Measurements from ENCODE around the gene ANKRD34A.

Gene ANKRD34A

GRCh38 chr1:145972580-145972979 is 8.2 kb upstream of the ANKRD34A start:
- no peak for DNase-seq (ENCODE audit: low spot score)
- no peak overlapping the region for H3K18ac ChIP-seq (ENCODE audit: low read length)
- no CpG with 5 or more reads among the region's 7 CpGs for WGBS, 2 donors (ENCODE audit: extremely low coverage in 2 of 2, insufficient read length in 2 of 2, insufficient replicate concordance in 1 of 2)

GRCh38 chr1:145967288-145967687 is 2.9 kb upstream of the ANKRD34A start:
- H2AFZ ChIP-seq (ENCODE audit: low read length) = no peak overlapping the region
- no peak overlapping the region for H3K18ac ChIP-seq (ENCODE audit: low read length)
- no peak overlapping the region for H2AK5ac ChIP-seq (ENCODE audit: low read depth, low read length)
- no CpG with 5 or more reads among the region's 2 CpGs for WGBS, 2 donors (ENCODE audit: extremely low coverage in 2 of 2, insufficient read length in 2 of 2, insufficient replicate concordance in 1 of 2)
- H3K14ac ChIP-seq (ENCODE audit: low read length) = no peak overlapping the region
- H3K27me3 ChIP-seq (ENCODE audit: control insufficient read depth in 3 of 3, insufficient read depth in 3 of 3, low read depth in 1 of 3, low read length in 3 of 3) = peaks cover 0 to 18% (median 6%) of the 10 kb centered on the region in 3 experiments
- H3K9me3 ChIP-seq (replicated peaks in 1 of 2; ENCODE audit: control insufficient read depth in 2 of 2, insufficient read depth in 1 of 2, low read depth in 1 of 2, low read length in 2 of 2) = peaks cover 2 to 10% of the 10 kb centered on the region in 2 donors
- H4K8ac ChIP-seq (ENCODE audit: low read depth, low read length) = no peak overlapping the region
- DNase-seq (ENCODE audit: low spot score) = no peak
- H3K23ac ChIP-seq (ENCODE audit: low read depth, low read length, poor library complexity) = no peak overlapping the region
- no peaks in the 10 kb centered on the region for H3K79me1 ChIP-seq (ENCODE audit: low read depth, low read length)
- no peak overlapping the region for H3K9ac ChIP-seq (ENCODE audit: low read depth, low read length, poor library complexity)
- H3K4me3 ChIP-seq (ENCODE audit: low read length in 2 of 2) = no peak overlapping the region
- H3K27ac ChIP-seq (replicated peaks; ENCODE audit: low read length) = no peak overlapping the region
- peaks cover 4 to 16% of the 10 kb centered on the region in 2 donors for H3K4me1 ChIP-seq (ENCODE audit: control insufficient read depth in 2 of 2, insufficient read depth in 1 of 2, low read depth in 1 of 2, low read length in 2 of 2)
- H2BK5ac ChIP-seq (ENCODE audit: low read length) = no peak overlapping the region
- no peak overlapping the region for H2BK120ac ChIP-seq (ENCODE audit: low read depth, low read length)
- H2BK15ac ChIP-seq (ENCODE audit: low read length) = no peak overlapping the region
- no peaks in the 10 kb centered on the region for H3K36me3 ChIP-seq (replicated peaks in 1 of 2; ENCODE audit: control insufficient read depth in 2 of 2, insufficient read depth in 2 of 2, low read length in 2 of 2)
- H3K4me2 ChIP-seq (ENCODE audit: insufficient read depth, low read length, poor library complexity, severe bottlenecking) = no peak overlapping the region
- no peak overlapping the region for H3K4ac ChIP-seq (ENCODE audit: low read length)
- H4K91ac ChIP-seq (ENCODE audit: low read depth, low read length, poor library complexity) = no peak overlapping the region
- no peak overlapping the region for H2BK12ac ChIP-seq (ENCODE audit: low read length)

More at GRCh38 chr1:145972580-145972979, 8.2 kb upstream of the ANKRD34A start:
- H2BK12ac ChIP-seq (ENCODE audit: low read length) = no peak overlapping the region
- H3K9me3 ChIP-seq (replicated peaks in 1 of 2; ENCODE audit: control insufficient read depth in 2 of 2, insufficient read depth in 1 of 2, low read depth in 1 of 2, low read length in 2 of 2) = peaks cover under 1% of the 10 kb centered on the region in 2 donors
- no peak overlapping the region for H3K9ac ChIP-seq (ENCODE audit: low read depth, low read length, poor library complexity)
- no peak overlapping the region for H2BK120ac ChIP-seq (ENCODE audit: low read depth, low read length)
- no peak overlapping the region for H3K4ac ChIP-seq (ENCODE audit: low read length)
- no peak overlapping the region for H2BK15ac ChIP-seq (ENCODE audit: low read length)
- H3K79me1 ChIP-seq (ENCODE audit: low read depth, low read length) = no peaks in the 10 kb centered on the region
- H4K91ac ChIP-seq (ENCODE audit: low read depth, low read length, poor library complexity) = no peak overlapping the region
- H4K8ac ChIP-seq (ENCODE audit: low read depth, low read length) = no peak overlapping the region
- H2AK5ac ChIP-seq (ENCODE audit: low read depth, low read length) = no peak overlapping the region
- no peaks in the 10 kb centered on the region for H3K27me3 ChIP-seq (ENCODE audit: control insufficient read depth in 3 of 3, insufficient read depth in 3 of 3, low read depth in 1 of 3, low read length in 3 of 3)
- no peaks in the 10 kb centered on the region for H3K4me1 ChIP-seq (ENCODE audit: control insufficient read depth in 2 of 2, insufficient read depth in 1 of 2, low read depth in 1 of 2, low read length in 2 of 2)
- no peak overlapping the region for H3K4me3 ChIP-seq (ENCODE audit: low read length in 2 of 2)
- H3K36me3 ChIP-seq (replicated peaks in 1 of 2; ENCODE audit: control insufficient read depth in 2 of 2, insufficient read depth in 2 of 2, low read length in 2 of 2) = no peaks in the 10 kb centered on the region
- no peak overlapping the region for H3K4me2 ChIP-seq (ENCODE audit: insufficient read depth, low read length, poor library complexity, severe bottlenecking)
- no peak overlapping the region for H2BK5ac ChIP-seq (ENCODE audit: low read length)
- no peak overlapping the region for H3K14ac ChIP-seq (ENCODE audit: low read length)
- H3K27ac ChIP-seq (replicated peaks; ENCODE audit: low read length) = no peak overlapping the region
- no peak overlapping the region for H2AFZ ChIP-seq (ENCODE audit: low read length)
- no peak overlapping the region for H3K23ac ChIP-seq (ENCODE audit: low read depth, low read length, poor library complexity)

- Histone ChIP-seq H3K4me2 (ENCODE audit: insufficient read depth, low read length, poor library complexity, severe bottlenecking) (peak overlapping the region; percentile 72), H2AK5ac (ENCODE audit: low read depth, low read length) (no peak overlapping the region), H3K27ac (replicated peaks; ENCODE audit: low read length) (no peak overlapping the region), H2BK12ac (ENCODE audit: low read length) (no peak overlapping the region), H3K18ac (ENCODE audit: low read length) (no peak overlapping the region), H2BK15ac (ENCODE audit: low read length) (no peak overlapping the region), H2BK120ac (ENCODE audit: low read depth, low read length) (no peak overlapping the region), H3K9me3 (replicated peaks in 1 of 2; ENCODE audit: control insufficient read depth in 2 of 2, insufficient read depth in 1 of 2, low read depth in 1 of 2, low read length in 2 of 2) (peaks cover 4 to 10% of the 10 kb centered on the region in 2 donors), H3K27me3 (ENCODE audit: control insufficient read depth in 3 of 3, insufficient read depth in 3 of 3, low read depth in 1 of 3, low read length in 3 of 3) (peaks cover 0 to 33% (median 16%) of the 10 kb centered on the region in 3 experiments), H3K23ac (ENCODE audit: low read depth, low read length, poor library complexity) (no peak overlapping the region), H3K9ac (ENCODE audit: low read depth, low read length, poor library complexity) (no peak overlapping the region), H3K79me1 (ENCODE audit: low read depth, low read length) (no peaks in the 10 kb centered on the region), H2BK5ac (ENCODE audit: low read length) (no peak overlapping the region), H3K14ac (ENCODE audit: low read length) (no peak overlapping the region), H2AFZ (ENCODE audit: low read length) (peak overlapping the region; percentile 99), H3K36me3 (replicated peaks in 1 of 2; ENCODE audit: control insufficient read depth in 2 of 2, insufficient read depth in 2 of 2, low read length in 2 of 2) (no peaks in the 10 kb centered on the region), H4K91ac (ENCODE audit: low read depth, low read length, poor library complexity) (no peak overlapping the region), H3K4ac (ENCODE audit: low read length) (no peak overlapping the region), H3K4me3 (ENCODE audit: low read length in 2 of 2) (peak overlapping the region; percentile 86 to 95), H3K4me1 (ENCODE audit: control insufficient read depth in 2 of 2, insufficient read depth in 1 of 2, low read depth in 1 of 2, low read length in 2 of 2) (peaks cover 10 to 30% of the 10 kb centered on the region in 2 donors), H4K8ac (ENCODE audit: low read depth, low read length) (no peak overlapping the region)
- no CpG with 5 or more reads among the region's 5 CpGs for WGBS, 2 donors (ENCODE audit: extremely low coverage in 2 of 2, insufficient read length in 2 of 2, insufficient replicate concordance in 1 of 2)
- no peak for DNase-seq (ENCODE audit: low spot score)
Measured at GRCh38 chr1:145965119-145965744, 857 bp upstream of the ANKRD34A start.

GRCh38 chr1:145963265-145964019 is 933 bp downstream of the ANKRD34A start:
- Histone ChIP-seq H2BK5ac (ENCODE audit: low read length) (no peak overlapping the region), H3K9me3 (replicated peaks in 1 of 2; ENCODE audit: control insufficient read depth in 2 of 2, insufficient read depth in 1 of 2, low read depth in 1 of 2, low read length in 2 of 2) (peaks cover 6 to 10% of the 10 kb centered on the region in 2 donors), H3K23ac (ENCODE audit: low read depth, low read length, poor library complexity) (no peak overlapping the region), H3K9ac (ENCODE audit: low read depth, low read length, poor library complexity) (peak overlapping the region; percentile 53), H3K14ac (ENCODE audit: low read length) (no peak overlapping the region), H2BK15ac (ENCODE audit: low read length) (peak overlapping the region; percentile 7), H3K4ac (ENCODE audit: low read length) (no peak overlapping the region), H3K4me2 (ENCODE audit: insufficient read depth, low read length, poor library complexity, severe bottlenecking) (peak overlapping the region; percentile 72), H3K4me1 (ENCODE audit: control insufficient read depth in 2 of 2, insufficient read depth in 1 of 2, low read depth in 1 of 2, low read length in 2 of 2) (peaks cover 13 to 41% of the 10 kb centered on the region in 2 donors), H4K8ac (ENCODE audit: low read depth, low read length) (no peak overlapping the region), H2AK5ac (ENCODE audit: low read depth, low read length) (no peak overlapping the region), H3K18ac (ENCODE audit: low read length) (no peak overlapping the region), H3K27ac (replicated peaks; ENCODE audit: low read length) (no peak overlapping the region), H2AFZ (ENCODE audit: low read length) (no peak overlapping the region), H2BK120ac (ENCODE audit: low read depth, low read length) (no peak overlapping the region), H2BK12ac (ENCODE audit: low read length) (no peak overlapping the region), H3K36me3 (replicated peaks in 1 of 2; ENCODE audit: control insufficient read depth in 2 of 2, insufficient read depth in 2 of 2, low read length in 2 of 2) (no peaks in the 10 kb centered on the region), H3K27me3 (ENCODE audit: control insufficient read depth in 3 of 3, insufficient read depth in 3 of 3, low read depth in 1 of 3, low read length in 3 of 3) (peaks cover 0 to 49% (median 18%) of the 10 kb centered on the region in 3 experiments), H3K79me1 (ENCODE audit: low read depth, low read length) (no peaks in the 10 kb centered on the region), H3K4me3 (ENCODE audit: low read length in 2 of 2) (peak overlapping the region in 1 of 2 donors; percentile 95), H4K91ac (ENCODE audit: low read depth, low read length, poor library complexity) (no peak overlapping the region)
- no peak for DNase-seq (ENCODE audit: low spot score)
- no CpG with 5 or more reads among the region's 5 CpGs for WGBS, 2 donors (ENCODE audit: extremely low coverage in 2 of 2, insufficient read length in 2 of 2, insufficient replicate concordance in 1 of 2)

Data from neuronal stem cell (in vitro differentiated cells).